HepG2 (cell line): ENCODE data around the gene CTAGE1. TPM values are rescaled to one million over a fixed set of nuclear protein-coding genes. Genes with fewer than 3 reads are reported as not detected.

ENCODE experiments used
- ATAC-seq: fragments of 200-7000 bp; cut with Tn5 transposase; 3 replicates; pipeline ENCODE4 v1.9.1; 2020; ENCODE audit warnings: mild to moderate bottlenecking, moderate library complexity
- BruUV-seq: library from RNA; stranded (reverse); fragments of 400-500 nt; replicated peaks from 2 replicates; lab custom pipeline; 2021; lab: Mats Ljungman, UMichigan
- CTCF ChIA-PET: fragments of 300-600 bp; formaldehyde crosslinking; extraction: SDS; loops from one replicate; lab custom pipeline; 2021; ENCODE audit warnings: low total read pairs, inconsistent platforms, low intra/inter-chr PET ratio; lab: Yijun Ruan, JAX
- POLR2A ChIA-PET: fragments of 350-600 bp; sonication (Branson Sonifier 250); formaldehyde crosslinking; loops from one replicate; lab custom pipeline; 2020; ENCODE audit warnings: antibody characterized with exemption, inconsistent platforms; lab: Yijun Ruan, JAX
- DNase-seq: peaks from one replicate; pipeline ENCODE4 v3.0.0-alpha.2; 2015; ENCODE audit warnings: low spot score
- FAIRE-seq: peaks from 3 replicates; lab custom pipeline; 2011; peaks lifted over from hg19 to GRCh38; lab: Jason Lieb, UNC
- H2AFZ ChIP-seq: one replicate; pipeline ENCODE4 v1.6.1; 2011; ENCODE audit warnings: low read length, inconsistent platforms
- H3K27ac ChIP-seq: fragments of 300-600 bp; 3 replicates; pipeline ENCODE4 v1.8.0; 2011; ENCODE audit warnings: mixed run types, mild to moderate bottlenecking, mixed read lengths, low read length, inconsistent platforms; ENCODE audit not compliant: insufficient read depth; ENCODE audit errors: extremely low read length
- H3K27me3 ChIP-seq, 2 experiments: fragments of 200-600 bp in 1 of 2; 2 replicates in 1 of 2; 3 replicates in 1 of 2; pipeline versions ENCODE4 v1.6.0 to v1.8.0; 2011; ENCODE audit warnings: low read length in 2 of 2, mild to moderate bottlenecking in 2 of 2, moderate library complexity in 2 of 2, inconsistent platforms in 1 of 2; ENCODE audit not compliant: insufficient read depth in 2 of 2, control insufficient read depth in 1 of 2
- H3K36me3 ChIP-seq, 2 experiments: fragments of 200-600 bp in 1 of 2; replicated peaks in 1 of 2; 2 replicates in 1 of 2; 3 replicates in 1 of 2; pipeline versions ENCODE4 v1.5.1 to v1.8.0; 2011; ENCODE audit warnings: low read length in 2 of 2, inconsistent platforms in 1 of 2; ENCODE audit not compliant: insufficient read depth in 2 of 2, control insufficient read depth in 1 of 2
- H3K4me1 ChIP-seq: 2 replicates; pipeline ENCODE4 v1.5.1; 2012; ENCODE audit warnings: low read length, inconsistent platforms; ENCODE audit not compliant: insufficient read depth
- H3K4me2 ChIP-seq: 2 replicates; pipeline ENCODE4 v1.6.0; 2011; ENCODE audit warnings: low read depth, low read length, inconsistent platforms
- H3K4me3 ChIP-seq, 3 experiments: fragments of 200-600 bp in 1 of 3; sonication (generic), shearing (Covaris generic) in 1 of 3; replicated peaks in 1 of 3; 2 replicates each; pipeline ENCODE4 v1.5.1; 2011 to 2016; ENCODE audit warnings: low read length in 3 of 3, inconsistent platforms in 2 of 3, low read depth in 2 of 3, mild to moderate bottlenecking in 2 of 3, control low read depth in 1 of 3, mixed read lengths in 1 of 3; ENCODE audit not compliant: insufficient read depth in 1 of 3
- H3K79me2 ChIP-seq: one replicate; pipeline ENCODE4 v1.6.1; 2011; ENCODE audit warnings: low read length, inconsistent platforms; ENCODE audit not compliant: insufficient read depth
- H3K9ac ChIP-seq: 2 replicates; pipeline ENCODE4 v1.6.0; 2011; ENCODE audit warnings: mild to moderate bottlenecking, low read depth, low read length, inconsistent platforms; ENCODE audit not compliant: insufficient read depth
- H3K9me3 ChIP-seq: 2 replicates; pipeline ENCODE4 v1.5.1; 2012; ENCODE audit warnings: mild to moderate bottlenecking, low read length
- H4K20me1 ChIP-seq: 2 replicates; pipeline ENCODE4 v1.6.0; 2011; ENCODE audit warnings: inconsistent platforms, mild to moderate bottlenecking, low read length, moderate library complexity; ENCODE audit not compliant: insufficient read depth
- NFIC ChIP-seq: IDR thresholded peaks from 2 replicates; pipeline ENCODE4 v1.6.1; 2012; ENCODE audit warnings: mild to moderate bottlenecking, low read length, inconsistent platforms
- ZNF12 ChIP-seq: sonication (generic); formaldehyde crosslinking; IDR thresholded peaks from 2 replicates; pipeline ENCODE4 v1.5.0; 2020; ENCODE audit warnings: missing genetic modification reagents
- ZNF720 ChIP-seq: sonication (generic); formaldehyde crosslinking; IDR thresholded peaks from 2 replicates; pipeline ENCODE4 v1.4.0; 2020; ENCODE audit warnings: missing genetic modification reagents
- ZNF747 ChIP-seq: sonication (generic); formaldehyde crosslinking; IDR thresholded peaks from 2 replicates; pipeline ENCODE4 v1.8.1; 2023; ENCODE audit warnings: missing genetic modification reagents, mild to moderate bottlenecking, borderline replicate concordance
- WGBS: methylation state at CpG from one replicate; pipeline ENCODE4 v1.1.6; 2017; ENCODE audit warnings: low lambda C conversion rate; 5-methylcytosine and 5-hydroxymethylcytosine counted together
- in situ Hi-C: cut with HindIII; loops from 2 replicates; pipeline ENCODE4 v1.10.0; 2017; ENCODE audit warnings: low pct_unique_long_range_greater_than_20kb; ENCODE audit not compliant: extremely low pct_ligation_motif_present
- intact Hi-C: fragments of 100-400 bp; cut with micrococcal nuclease; formaldehyde crosslinking; loops from one replicate; pipeline ENCODE4 v1.10.0; 2022; ENCODE audit not compliant: unreplicated experiment
- polyA plus RNA-seq, 8 experiments: library from polyadenylated mRNA; depleted of rRNA in 3 of 8; stranded (reverse) in 7 of 8; unstranded in 1 of 8; fragments of >200 nt; fragmentation: Illumina TruSeq in 4 of 8; extraction: Trizol in 4 of 8; gene quantifications; 2 replicates each; pipeline versions ENCODE4 v1.2.1 to v1.2.3, GENCODE V29; 2011 to 2016; ENCODE audit warnings: low read depth in 4 of 8, missing spikeins in 1 of 8, mixed read lengths in 1 of 8; ENCODE audit not compliant: insufficient read depth in 1 of 8
- total RNA-seq, 5 experiments: library from RNA; depleted of rRNA; stranded (reverse); fragments of >200 nt; fragmentation: Illumina TruSeq; extraction: Trizol; gene quantifications; 2 replicates each; pipeline ENCODE4 v1.2.3, GENCODE V29; 2016; ENCODE audit warnings: low read depth in 1 of 5
- TF ChIP-seq, protein P1 (sequence below): sonication (generic); formaldehyde crosslinking; IDR thresholded peaks from 2 replicates; pipeline ENCODE4 v1.5.0; 2020; ENCODE audit warnings: mild to moderate bottlenecking, missing genetic modification reagents, borderline replicate concordance
- TF ChIP-seq, protein P2 (sequence below): sonication (generic); formaldehyde crosslinking; IDR thresholded peaks from 2 replicates; pipeline ENCODE4 v1.4.0; 2020; ENCODE audit warnings: mild to moderate bottlenecking, missing genetic modification reagents
- TF ChIP-seq, protein P3 (sequence below): sonication (generic); formaldehyde crosslinking; IDR thresholded peaks from 2 replicates; pipeline ENCODE4 v1.4.0; 2020; ENCODE audit warnings: missing genetic modification reagents, borderline replicate concordance
- TF ChIP-seq, protein P4 (sequence below): sonication (generic); formaldehyde crosslinking; IDR thresholded peaks from 2 replicates; pipeline ENCODE4 v1.4.0; 2020; ENCODE audit warnings: missing genetic modification reagents

The CTAGE1 gene
- total and polyA plus RNA-seq, 2 of the 13 experiments (the other 11 are each of a cell fraction or from before 2014, with no cell fraction given) = 0.02 TPM; not detected in 1

DNA sequence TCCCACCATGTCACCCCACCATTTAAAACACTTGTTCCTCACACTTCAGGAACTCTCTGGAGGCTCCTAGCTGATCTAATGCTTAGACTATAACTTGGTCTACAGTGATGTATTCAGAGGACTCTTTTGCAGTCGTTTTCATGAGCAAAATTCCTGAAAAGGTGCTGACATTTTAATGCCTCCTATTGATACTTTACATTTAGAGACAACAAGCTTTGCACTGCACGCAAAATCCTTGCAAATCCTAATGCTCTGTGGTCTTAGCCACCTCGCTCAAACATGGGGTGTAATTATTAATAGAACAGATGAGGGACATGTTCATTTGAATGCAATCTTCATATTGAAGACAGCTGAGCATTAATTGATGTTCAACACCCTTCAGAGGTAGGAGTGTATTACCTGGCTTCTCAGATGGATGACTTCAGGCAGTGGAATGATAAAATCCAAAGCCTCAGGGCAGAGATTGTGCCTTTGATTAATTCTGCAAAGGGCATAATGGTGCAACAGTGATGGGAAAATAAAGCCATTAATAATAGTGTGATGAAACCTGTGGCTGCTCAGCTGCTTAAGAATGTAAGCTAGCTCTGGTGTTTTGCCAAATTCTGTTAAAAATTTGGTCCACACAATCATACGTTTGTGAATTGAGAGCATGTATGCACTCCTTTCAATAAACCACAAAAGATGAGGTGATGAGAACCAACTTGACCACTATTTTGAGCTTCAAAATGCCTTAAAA, 5.4 kb downstream of the CTAGE1 start:
- no TSS peak for BruUV-seq
- intact Hi-C loops = no loop called here
- CTCF ChIA-PET = no interaction called here
- Histone ChIP-seq H3K79me2 (no peaks in the 10 kb centered on the region), H3K4me2 (no peak overlapping the region), H3K27ac (no peak overlapping the region), H4K20me1 (no peaks in the 10 kb centered on the region), H3K9me3 (no peaks in the 10 kb centered on the region), H3K9ac (no peak overlapping the region), H3K27me3 (no peaks in the 10 kb centered on the region; a peak in 1 of 5 replicates), H3K4me1 (no peaks in the 10 kb centered on the region), H3K36me3 (no peaks in the 10 kb centered on the region), H3K4me3 (no peak overlapping the region), H2AFZ (no peak overlapping the region)
- POLR2A ChIA-PET = no interaction called here
- in situ Hi-C loops = no loop called here
- FAIRE-seq (no peak), ATAC-seq (no peak), DNase-seq (no peak)
- 7% methylated on average over 4 of the region's 4 CpGs for WGBS
- TF ChIP-seq, protein P1, sequence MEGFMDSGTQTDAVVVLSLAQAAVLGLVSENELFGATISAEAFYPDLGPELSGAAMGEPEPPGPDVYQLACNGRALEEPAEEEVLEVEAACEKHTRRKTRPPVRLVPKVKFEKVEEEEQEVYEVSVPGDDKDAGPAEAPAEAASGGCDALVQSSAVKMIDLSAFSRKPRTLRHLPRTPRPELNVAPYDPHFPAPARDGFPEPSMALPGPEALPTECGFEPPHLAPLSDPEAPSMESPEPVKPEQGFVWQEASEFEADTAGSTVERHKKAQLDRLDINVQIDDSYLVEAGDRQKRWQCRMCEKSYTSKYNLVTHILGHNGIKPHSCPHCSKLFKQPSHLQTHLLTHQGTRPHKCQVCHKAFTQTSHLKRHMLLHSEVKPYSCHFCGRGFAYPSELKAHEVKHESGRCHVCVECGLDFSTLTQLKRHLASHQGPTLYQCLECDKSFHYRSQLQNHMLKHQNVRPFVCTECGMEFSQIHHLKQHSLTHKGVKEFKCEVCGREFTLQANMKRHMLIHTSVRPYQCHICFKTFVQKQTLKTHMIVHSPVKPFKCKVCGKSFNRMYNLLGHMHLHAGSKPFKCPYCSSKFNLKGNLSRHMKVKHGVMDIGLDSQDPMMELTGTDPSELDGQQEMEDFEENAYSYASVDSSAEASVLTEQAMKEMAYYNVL (CRISPR knock-in tag) = no peak

DNA sequence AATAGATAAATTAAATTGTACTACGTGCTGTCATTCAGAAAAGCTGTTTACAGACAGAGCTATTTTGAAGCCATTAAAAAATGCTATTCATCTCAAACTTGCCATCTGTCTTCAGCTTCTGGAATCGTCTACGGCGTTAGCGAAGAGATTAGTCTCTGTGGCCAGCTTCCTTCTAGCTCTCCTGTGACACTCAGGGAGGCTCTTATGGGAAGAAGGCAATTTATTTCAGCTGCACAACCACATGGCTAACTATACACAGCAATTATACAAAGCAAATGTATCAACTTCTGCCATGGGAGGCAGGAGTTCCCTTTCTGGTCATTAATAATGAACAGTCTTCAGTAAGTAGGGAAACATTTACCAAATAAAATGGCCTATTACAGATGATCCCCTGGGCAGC, 6.3 kb downstream of the CTAGE1 start:
- no peaks in the 10 kb centered on the region for H4K20me1 ChIP-seq
- H3K36me3 ChIP-seq = no peaks in the 10 kb centered on the region
- ChIA-PET CTCF (no interaction called here), POLR2A (no interaction called here)
- H3K27me3 ChIP-seq = no peaks in the 10 kb centered on the region; a peak in 1 of 5 replicates
- H3K9me3 ChIP-seq = no peaks in the 10 kb centered on the region
- no peak overlapping the region for H2AFZ ChIP-seq
- no peak for ATAC-seq
- intact Hi-C loops = no loop called here
- in situ Hi-C loops = no loop called here
- FAIRE-seq = no peak
- H3K79me2 ChIP-seq = no peaks in the 10 kb centered on the region
- H3K4me3 ChIP-seq = no peak overlapping the region
- H3K9ac ChIP-seq = no peak overlapping the region
- H3K4me1 ChIP-seq = no peaks in the 10 kb centered on the region
- no peak overlapping the region for H3K27ac ChIP-seq
- no peak for DNase-seq
- BruUV-seq = no TSS peak
- H3K4me2 ChIP-seq = no peak overlapping the region
- 50% methylated on average over 5 of the region's 5 CpGs for WGBS
- TF ChIP-seq ZNF747 (CRISPR knock-in tag) = no peak
- TF ChIP-seq, protein P2, sequence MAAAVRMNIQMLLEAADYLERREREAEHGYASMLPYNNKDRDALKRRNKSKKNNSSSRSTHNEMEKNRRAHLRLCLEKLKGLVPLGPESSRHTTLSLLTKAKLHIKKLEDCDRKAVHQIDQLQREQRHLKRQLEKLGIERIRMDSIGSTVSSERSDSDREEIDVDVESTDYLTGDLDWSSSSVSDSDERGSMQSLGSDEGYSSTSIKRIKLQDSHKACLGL (CRISPR knock-in tag) = no peak
- TF ChIP-seq ZNF12 = no peak
- no peak for TF ChIP-seq NFIC
- TF ChIP-seq, protein P3, sequence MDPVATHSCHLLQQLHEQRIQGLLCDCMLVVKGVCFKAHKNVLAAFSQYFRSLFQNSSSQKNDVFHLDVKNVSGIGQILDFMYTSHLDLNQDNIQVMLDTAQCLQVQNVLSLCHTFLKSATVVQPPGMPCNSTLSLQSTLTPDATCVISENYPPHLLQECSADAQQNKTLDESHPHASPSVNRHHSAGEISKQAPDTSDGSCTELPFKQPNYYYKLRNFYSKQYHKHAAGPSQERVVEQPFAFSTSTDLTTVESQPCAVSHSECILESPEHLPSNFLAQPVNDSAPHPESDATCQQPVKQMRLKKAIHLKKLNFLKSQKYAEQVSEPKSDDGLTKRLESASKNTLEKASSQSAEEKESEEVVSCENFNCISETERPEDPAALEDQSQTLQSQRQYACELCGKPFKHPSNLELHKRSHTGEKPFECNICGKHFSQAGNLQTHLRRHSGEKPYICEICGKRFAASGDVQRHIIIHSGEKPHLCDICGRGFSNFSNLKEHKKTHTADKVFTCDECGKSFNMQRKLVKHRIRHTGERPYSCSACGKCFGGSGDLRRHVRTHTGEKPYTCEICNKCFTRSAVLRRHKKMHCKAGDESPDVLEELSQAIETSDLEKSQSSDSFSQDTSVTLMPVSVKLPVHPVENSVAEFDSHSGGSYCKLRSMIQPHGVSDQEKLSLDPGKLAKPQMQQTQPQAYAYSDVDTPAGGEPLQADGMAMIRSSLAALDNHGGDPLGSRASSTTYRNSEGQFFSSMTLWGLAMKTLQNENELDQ (CRISPR knock-in tag) = no peak
- TF ChIP-seq, protein P4, sequence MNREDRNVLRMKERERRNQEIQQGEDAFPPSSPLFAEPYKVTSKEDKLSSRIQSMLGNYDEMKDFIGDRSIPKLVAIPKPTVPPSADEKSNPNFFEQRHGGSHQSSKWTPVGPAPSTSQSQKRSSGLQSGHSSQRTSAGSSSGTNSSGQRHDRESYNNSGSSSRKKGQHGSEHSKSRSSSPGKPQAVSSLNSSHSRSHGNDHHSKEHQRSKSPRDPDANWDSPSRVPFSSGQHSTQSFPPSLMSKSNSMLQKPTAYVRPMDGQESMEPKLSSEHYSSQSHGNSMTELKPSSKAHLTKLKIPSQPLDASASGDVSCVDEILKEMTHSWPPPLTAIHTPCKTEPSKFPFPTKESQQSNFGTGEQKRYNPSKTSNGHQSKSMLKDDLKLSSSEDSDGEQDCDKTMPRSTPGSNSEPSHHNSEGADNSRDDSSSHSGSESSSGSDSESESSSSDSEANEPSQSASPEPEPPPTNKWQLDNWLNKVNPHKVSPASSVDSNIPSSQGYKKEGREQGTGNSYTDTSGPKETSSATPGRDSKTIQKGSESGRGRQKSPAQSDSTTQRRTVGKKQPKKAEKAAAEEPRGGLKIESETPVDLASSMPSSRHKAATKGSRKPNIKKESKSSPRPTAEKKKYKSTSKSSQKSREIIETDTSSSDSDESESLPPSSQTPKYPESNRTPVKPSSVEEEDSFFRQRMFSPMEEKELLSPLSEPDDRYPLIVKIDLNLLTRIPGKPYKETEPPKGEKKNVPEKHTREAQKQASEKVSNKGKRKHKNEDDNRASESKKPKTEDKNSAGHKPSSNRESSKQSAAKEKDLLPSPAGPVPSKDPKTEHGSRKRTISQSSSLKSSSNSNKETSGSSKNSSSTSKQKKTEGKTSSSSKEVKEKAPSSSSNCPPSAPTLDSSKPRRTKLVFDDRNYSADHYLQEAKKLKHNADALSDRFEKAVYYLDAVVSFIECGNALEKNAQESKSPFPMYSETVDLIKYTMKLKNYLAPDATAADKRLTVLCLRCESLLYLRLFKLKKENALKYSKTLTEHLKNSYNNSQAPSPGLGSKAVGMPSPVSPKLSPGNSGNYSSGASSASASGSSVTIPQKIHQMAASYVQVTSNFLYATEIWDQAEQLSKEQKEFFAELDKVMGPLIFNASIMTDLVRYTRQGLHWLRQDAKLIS = no peak
- TF ChIP-seq ZNF720 = no peak
